GM18873 (cell line): ENCODE data around the gene ASTL.

Source experiments
- ATAC-seq: cut with Tn5 transposase; IDR thresholded peaks from one replicate; pipeline ENCODE4 v1.9.1; 2021; ENCODE audit warnings: mild to moderate bottlenecking, moderate library complexity, moderate number of reproducible peaks; ENCODE audit not compliant: unreplicated experiment, low FRiP score

ASTL gene

GRCh38 chr2:96131813-96132745 is 6.2 kb downstream of the ASTL start:
- ATAC-seq: no peak

DNA sequence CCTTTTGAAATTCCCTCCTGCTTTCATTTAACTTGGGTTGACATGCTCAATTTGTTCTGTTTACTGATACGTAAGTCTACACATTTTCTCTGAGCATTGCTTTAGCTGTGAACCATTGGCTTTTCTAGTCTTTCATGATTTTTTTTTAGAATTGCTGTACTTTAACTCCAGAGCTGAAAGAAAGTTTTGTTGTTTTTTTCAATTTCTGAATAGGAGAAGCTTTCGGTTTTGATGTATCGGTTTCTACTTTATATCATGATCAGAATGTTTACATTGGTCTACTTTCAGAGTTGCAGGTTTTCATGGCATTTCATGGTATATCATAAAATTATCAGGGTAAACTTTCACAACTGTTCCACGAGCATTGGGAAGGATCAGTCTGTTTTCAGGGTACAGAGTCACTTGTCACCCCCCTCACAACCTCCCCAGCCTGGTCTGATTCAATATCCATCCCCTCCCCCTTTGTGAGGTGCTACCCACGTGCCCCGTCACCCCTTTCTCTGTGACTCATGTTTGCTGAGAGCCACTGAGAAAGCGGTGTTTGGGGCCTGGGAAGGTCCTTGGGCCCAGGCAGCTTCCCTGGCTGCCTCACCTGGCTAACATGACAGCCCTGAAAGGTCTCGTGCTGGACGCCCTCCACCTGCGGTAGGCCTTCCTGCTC is 7.0 kb downstream of the ASTL start:
- no peak for ATAC-seq

DNA sequence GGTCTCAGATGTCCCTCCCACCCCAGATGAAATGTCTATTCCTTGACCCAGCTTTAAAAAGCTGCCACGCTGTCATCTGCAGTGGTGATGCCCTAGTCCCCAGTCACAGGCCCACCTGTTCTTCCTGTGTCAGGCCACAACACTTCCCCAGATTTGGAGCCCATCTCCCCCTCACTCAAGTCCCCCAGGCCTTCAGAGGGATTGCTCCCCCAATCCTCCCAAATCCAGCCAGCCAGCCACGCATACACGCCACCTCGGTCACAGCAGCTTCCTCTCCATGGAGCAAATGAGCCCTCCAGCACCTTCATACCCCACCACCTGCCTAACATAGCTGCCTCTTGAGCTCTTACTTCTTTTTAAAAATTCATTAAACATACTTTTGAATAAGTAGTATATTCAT is 7.8 kb downstream of the ASTL start:
- no peak for ATAC-seq

DNA sequence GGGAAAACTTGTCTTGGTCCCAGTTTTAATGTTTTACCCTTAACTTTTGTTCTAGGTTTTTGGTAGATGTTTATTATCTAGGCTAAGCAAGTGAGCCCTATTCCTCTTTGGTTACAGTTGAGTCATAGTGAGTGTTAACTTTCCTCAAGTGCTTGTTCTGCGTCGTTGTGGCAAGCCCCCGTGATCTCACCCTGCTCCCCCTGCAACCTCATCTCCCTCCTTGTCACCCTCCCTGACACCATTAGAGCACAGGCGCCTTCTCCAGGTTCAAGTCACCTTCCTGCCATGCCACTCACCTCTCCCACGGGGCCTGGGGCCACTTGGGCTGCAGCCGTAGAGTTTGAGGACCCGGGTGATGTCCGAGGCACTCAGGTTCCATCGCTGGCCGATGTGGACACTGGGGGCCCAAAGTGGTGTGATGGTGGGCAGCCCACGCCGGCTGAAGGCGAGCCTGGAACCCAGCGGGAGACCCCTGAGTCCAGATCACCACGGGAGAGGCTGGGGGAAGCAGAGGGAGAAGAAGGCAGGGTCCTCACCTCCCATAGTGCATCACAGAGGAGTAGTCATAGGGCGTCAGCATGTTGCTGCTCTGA is 8.7 kb downstream of the ASTL start:
- no peak for ATAC-seq

GRCh38 chr2:96128456-96128855 is 9.8 kb downstream of the ASTL start:
- ATAC-seq: no peak

DNA sequence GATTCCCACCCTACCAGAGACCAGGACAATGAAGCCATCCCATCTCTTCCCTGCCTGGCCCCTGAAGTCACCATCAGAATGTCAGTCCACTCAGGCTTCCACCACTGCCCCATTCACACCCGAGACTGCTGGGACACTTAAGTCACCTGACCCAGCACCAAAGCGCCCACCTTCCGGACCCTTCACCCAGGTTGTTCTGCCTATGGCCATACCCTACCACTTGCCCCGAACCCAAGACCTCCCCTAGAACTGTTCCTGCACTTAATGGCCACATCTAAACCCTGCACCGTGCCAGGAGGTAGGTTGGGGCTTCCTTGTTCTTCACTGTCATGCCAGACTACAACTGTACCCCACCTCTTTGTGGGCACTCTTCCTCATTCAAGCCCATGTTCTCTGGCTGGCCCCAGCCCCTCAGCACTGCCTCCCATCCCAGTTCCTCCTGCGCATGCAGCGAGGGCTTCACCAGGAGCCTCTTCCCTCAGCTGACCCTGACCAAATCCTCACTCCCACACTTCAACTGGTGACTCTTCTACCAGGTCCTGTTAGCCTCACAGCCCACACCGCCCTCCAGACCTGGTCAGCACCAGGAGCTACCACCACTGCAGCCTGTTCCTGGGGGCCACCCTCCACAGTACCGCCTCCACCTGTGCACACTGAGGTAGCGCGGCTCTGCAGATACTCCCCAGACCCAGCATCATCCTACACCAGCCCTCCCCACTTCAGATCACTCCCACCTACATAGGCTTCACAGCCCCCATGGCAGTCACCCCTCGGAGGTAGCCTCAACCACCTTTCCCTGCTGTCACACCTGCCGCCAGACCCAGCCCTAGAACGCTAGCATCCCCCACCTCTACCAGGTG is 13.7 kb downstream of the ASTL start:
- ATAC-seq: no peak

DNA sequence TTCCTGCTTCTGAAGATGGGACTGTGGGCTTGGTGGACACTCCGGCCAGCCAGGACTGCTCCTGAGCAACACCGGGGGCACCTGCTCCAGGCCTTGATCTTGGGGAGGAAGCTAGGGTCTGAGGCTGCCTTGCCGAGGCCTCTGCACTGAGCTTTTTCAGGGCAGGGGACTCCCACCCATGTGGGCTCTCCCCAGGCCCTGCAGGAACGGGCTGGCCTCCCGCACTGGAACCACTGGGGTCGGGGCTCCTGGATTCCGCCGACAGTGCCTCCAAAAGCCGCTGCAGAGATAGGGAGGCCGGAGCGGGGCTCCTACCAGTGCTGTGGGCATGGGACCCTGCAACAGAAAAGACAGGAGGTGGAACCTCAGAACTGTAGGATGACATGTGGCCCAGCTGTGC is 14.4 kb downstream of the ASTL start:
- no peak for ATAC-seq

DNA sequence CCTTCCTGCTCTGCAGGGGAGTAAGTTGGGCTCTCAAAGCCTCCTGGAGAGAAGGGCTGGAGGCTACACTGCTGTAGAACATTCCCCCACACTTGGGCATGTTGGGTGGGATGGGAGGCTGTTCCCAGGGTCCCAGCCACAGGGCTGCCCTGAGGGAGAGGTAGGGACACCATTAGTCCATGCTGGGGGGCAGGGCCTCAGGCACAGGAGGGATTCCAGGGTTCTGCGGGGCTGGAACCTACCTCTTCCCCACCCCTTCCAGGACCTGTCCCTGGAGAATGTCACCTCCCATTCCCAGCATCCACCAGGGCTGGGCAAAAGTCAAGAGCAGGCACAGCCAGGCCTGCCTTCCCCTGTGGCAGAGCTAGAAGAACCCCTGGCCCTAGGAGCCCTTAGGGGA is 15.0 kb downstream of the ASTL start:
- no peak for ATAC-seq

DNA sequence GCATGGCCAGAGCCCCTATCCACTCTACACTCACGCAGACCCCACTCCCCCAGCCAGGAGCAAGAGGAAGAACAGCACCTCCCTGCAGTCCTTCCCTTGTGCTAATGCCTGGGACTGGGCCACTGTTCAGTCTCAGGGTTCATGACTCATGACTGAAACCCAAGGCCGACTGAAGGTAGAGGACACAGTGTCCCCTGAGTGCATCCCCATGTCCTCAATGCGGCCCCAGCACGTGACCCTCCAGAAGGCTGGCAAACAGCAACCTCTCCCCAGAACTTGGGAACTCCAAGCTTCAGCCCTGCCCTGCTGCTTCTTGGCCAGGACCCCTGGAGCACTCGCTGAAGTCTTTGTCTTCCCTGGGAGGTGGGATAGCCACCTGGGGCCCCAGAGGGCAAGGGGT is 15.9 kb downstream of the ASTL start:
- no peak for ATAC-seq

DNA sequence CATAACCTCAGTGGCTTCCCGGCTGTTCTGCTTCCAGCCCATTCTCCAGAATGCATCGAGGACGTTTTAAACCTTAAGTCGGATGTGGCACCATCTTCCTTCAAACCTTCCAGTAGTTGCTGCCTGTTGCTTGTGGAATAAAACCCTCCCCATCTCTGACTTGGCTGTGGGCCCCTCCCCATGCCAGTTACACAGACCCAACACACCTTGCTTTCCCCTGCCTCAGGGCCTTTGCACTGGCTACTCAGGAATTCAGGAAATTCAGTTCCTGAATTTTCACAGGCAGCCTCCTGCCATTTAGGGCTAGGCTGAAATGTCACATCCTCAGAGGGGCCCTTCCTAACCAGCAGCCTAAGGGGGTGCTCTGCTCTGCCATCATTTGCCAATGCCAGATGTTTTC is 16.9 kb downstream of the ASTL start:
- no peak for ATAC-seq

GRCh38 chr2:96120991-96121390 is 17.3 kb downstream of the ASTL start:
- no peak for ATAC-seq

DNA sequence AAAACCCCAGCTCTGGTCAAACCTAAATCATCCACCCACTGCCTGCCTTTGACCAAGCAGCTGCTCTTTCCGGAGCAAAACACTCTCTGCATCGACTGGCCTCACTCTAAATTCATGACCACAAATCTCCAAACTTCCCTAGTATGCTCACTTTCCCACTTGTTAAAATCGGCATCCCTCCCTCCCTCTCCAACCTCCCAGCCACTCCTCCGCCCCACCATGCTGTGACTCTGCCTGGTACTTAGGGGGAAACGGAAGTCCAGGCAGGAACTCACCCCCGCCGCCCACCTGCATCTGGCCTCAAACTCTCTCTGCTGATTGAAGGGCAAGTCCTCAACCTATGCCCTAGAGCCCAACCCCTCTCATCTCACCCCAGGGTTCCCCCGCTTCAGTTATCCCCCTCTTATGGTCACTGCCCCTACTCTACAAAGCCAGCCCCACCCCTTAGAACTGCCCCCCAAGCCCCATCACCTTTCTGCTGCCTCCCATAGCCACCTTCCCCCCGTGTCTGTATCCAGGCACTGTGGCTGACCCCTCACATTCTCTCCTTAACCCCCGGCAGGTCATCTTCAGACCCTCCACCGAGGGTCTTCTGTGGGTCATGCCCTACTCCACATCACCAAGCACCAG is 18.1 kb downstream of the ASTL start:
- no peak for ATAC-seq

DNA sequence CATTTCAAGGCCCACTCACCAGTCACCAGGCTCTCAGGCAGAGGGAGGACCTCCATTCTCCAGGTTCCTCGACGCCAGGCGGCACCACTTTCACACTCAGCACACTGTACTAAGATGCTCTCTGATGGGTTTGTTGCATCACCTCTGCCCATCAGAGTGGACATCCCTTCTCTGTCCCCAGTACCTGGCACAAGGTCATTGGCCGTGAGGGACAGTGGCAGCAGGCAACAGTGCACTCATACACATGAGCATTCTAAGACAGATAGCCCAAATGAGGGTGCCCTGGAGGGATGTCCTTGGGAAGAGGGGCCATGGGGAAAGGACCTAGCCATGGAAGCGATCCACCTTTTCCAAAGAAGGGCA is 18.9 kb downstream of the ASTL start:
- ATAC-seq: no peak

- no peak for ATAC-seq
Measured at GRCh38 chr2:96118698-96119388, 19.5 kb downstream of the ASTL start.

DNA sequence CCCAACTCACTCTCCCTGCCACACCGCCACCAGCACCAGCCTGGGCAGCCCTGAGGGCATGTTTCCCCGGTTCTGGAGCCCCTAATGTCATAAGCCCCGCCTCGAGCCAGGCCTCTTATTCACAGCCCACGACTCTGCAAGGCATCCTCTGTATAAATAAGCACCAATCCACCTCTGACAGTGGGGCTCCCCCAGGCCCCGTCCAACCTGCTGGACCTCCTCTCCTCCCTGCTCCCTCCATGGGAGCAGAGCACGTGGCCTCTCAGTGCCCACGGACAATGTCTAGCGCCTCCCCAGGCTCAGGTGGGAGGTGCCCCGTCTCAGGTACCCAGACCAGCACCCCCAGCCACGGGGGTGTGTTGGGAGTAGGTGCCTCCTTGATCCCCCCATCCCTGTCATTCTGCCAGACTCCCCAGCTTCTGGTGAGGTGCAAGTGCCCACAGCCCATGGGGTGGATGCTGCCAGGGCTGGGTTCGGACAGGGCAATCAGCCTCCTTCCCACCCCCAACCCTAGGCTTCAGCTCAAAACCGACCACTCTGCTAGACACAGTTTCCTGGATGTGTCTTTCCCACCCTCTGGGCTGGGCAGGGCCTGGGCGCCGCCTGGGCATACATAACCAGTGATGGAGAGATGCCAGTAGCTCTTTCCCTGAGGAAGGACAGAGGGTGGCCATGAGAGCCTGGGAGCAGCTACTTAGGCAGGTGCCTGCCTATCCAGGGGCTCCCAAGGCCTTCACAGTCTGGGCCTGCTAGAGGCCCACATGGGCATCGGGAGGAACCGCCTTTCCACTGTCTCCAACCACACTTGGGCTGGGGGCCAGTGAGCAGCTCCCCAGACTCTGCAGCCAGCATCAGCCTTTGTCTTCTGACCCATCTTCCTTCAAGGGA is 20.4 kb downstream of the ASTL start:
- no peak for ATAC-seq

GRCh38 chr2:96116879-96117533 is 21.3 kb downstream of the ASTL start:
- ATAC-seq: no peak

DNA sequence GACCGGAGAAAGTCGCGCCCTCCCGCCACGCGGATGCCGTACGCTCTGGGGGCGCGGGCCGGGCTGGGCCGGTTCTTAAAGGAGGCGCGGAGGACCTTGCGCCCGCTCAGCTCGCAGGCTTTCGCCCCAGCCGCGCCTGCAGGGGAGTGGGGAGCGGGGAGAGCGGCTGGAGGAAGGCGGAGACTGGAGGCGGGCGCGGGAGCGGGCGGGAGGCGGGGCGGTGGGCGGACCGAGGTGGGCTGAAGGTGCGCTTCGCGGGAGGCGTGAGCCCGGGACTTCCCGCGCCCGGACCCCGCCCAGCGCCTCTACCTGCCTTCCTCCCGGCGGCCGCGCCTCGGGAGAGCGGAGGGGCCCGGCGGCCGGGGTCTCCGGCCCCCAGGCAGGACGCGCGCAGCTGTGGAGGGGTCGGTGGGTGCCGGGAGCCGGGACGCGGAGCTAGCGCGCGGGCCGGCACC is 21.9 kb downstream of the ASTL start, which contains the start of gene ADRA2B:
Gene ADRA2B, minus strand, starts transcription at position 148 of the 455 bp plus-strand sequence. CDS start 422 bp downstream, outside the sequence.
- ATAC-seq: no peak
